SK-N-MC (cell line): ENCODE results near the gene RAP1GAP.

Source experiments
- EZH2 ChIP-seq: fragments of 200-600 bp; sonication (generic); IDR thresholded peaks from one replicate; pipeline ENCODE4 v1.6.1; 2017; ENCODE audit warnings: antibody characterized with exemption
- POLR2AphosphoS5 ChIP-seq: IDR thresholded peaks from 2 replicates; pipeline ENCODE4 v1.6.1; 2012; ENCODE audit warnings: mild to moderate bottlenecking, low read depth, low read length, borderline replicate concordance

- TF ChIP-seq POLR2AphosphoS5 (no peak), EZH2 (no peak)
These were observed 11.2 kb upstream of the RAP1GAP start for GRCh38 chr1:21680381-21680780.
